ENCODE measurements around the gene VEZT.
"Not testable (repeated sequence)": the region's sequence is repeated elsewhere in the genome, so short reads cannot be mapped to it uniquely, and the experiment has no call there.

Gene VEZT

GRCh38 chr12:95185854-95186253, 31.8 kb upstream of the VEZT start:
- peaks cover 21% of the 10 kb centered on the region for H3K4me1 ChIP-seq (ENCODE audit: insufficient read depth, low read length)
- H3K27ac ChIP-seq (ENCODE audit: low read length), result no peak overlapping the region
- no peaks in the 10 kb centered on the region for H3K9me3 ChIP-seq (ENCODE audit: insufficient read depth, low read depth, low read length)
- no peaks in the 10 kb centered on the region for H3K27me3 ChIP-seq (ENCODE audit: insufficient read depth, low read length)
- no peak overlapping the region for H3K9ac ChIP-seq (ENCODE audit: low read depth, low read length)
- peaks cover 7% of the 10 kb centered on the region for H3K36me3 ChIP-seq (ENCODE audit: insufficient read depth, low read depth, low read length)
- H3K4me3 ChIP-seq (ENCODE audit: low read length), result no peak overlapping the region

- H3K9ac ChIP-seq (ENCODE audit: low read depth, low read length), result peak overlapping the region; percentile 17; the same call in 1 of the 2 replicates
- H3K9me3 ChIP-seq (ENCODE audit: insufficient read depth, low read depth, low read length), result no peaks in the 10 kb centered on the region
- H3K27me3 ChIP-seq (ENCODE audit: insufficient read depth, low read length), result no peaks in the 10 kb centered on the region
- no peak overlapping the region for H3K4me3 ChIP-seq (ENCODE audit: low read length)
- H3K27ac ChIP-seq (ENCODE audit: low read length), result no peak overlapping the region
- peaks cover 7% of the 10 kb centered on the region; the same call in 1 of the 2 replicates for H3K36me3 ChIP-seq (ENCODE audit: insufficient read depth, low read depth, low read length)
- H3K4me1 ChIP-seq (ENCODE audit: insufficient read depth, low read length), result peaks cover 21% of the 10 kb centered on the region
These were observed 29.7 kb upstream of the VEZT start for GRCh38 chr12:95187865-95188415.

DNA sequence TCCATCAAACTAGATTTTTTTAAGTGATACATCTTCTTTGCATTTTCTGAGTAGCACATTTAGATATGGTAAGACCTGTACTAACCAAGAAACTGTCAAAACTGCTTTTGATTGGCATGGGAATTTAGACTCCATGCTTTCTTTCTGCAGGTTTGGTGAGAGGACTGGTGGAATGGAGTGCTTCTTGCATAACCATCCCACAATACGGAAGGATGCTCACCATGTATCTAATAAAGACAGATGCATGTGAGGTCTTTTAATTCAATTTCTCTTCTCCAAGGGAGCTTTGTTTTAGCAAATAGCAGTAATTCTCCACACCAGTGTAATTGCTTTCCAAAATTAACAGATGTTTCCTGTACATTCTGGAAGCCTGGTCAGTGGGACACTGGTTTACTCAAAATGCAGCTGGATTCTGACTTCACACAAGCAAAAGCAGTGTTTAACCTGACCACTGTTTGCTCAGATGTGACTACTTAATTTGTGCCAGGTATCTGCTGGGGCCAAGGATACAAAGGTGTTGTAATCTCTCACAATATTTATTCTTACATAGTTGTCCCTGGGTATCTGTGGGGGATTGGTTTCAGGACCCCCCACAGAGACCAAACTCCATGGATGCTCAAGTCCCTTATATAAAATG, 26.4 kb upstream of the VEZT start:
- H3K4me3 ChIP-seq (ENCODE audit: low read length), result no peak overlapping the region
- no peaks in the 10 kb centered on the region for H3K27me3 ChIP-seq (ENCODE audit: insufficient read depth, low read length)
- H3K9me3 ChIP-seq (ENCODE audit: insufficient read depth, low read depth, low read length), result no peaks in the 10 kb centered on the region
- H3K36me3 ChIP-seq (ENCODE audit: insufficient read depth, low read depth, low read length), result peaks cover 7% of the 10 kb centered on the region; the same call in 1 of the 2 replicates
- H3K4me1 ChIP-seq (ENCODE audit: insufficient read depth, low read length), result peaks cover 21% of the 10 kb centered on the region
- no peak overlapping the region for H3K27ac ChIP-seq (ENCODE audit: low read length)
- H3K9ac ChIP-seq (ENCODE audit: low read depth, low read length), result no peak overlapping the region

GRCh38 chr12:95192271-95192670, 25.3 kb upstream of the VEZT start:
- H3K9ac ChIP-seq (ENCODE audit: low read depth, low read length), result no peak overlapping the region
- H3K9me3 ChIP-seq (ENCODE audit: insufficient read depth, low read depth, low read length), result no peaks in the 10 kb centered on the region
- H3K4me1 ChIP-seq (ENCODE audit: insufficient read depth, low read length), result peaks cover 21% of the 10 kb centered on the region
- H3K27me3 ChIP-seq (ENCODE audit: insufficient read depth, low read length), result no peaks in the 10 kb centered on the region
- H3K4me3 ChIP-seq (ENCODE audit: low read length), result no peak overlapping the region
- no peak overlapping the region for H3K27ac ChIP-seq (ENCODE audit: low read length)
- H3K36me3 ChIP-seq (ENCODE audit: insufficient read depth, low read depth, low read length), result peaks cover 7% of the 10 kb centered on the region; the same call in 1 of the 2 replicates

DNA sequence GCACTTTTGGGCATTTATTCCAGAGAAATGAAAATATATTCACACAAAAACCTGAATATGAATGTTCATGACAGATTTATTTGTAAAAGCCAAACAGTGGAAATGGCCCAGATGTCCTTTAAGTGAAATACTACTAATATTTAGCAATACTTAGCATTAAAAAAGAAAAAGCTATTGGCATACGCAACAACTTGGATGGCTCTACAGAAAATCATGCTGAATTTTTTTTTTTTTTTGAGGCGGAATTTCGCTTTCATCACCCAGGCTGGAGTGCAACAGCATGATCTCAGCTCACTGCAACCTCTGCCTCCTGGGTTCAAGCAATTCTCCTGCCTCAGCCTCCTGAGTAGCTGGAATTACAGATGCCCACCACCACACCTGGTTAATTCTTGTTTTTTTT, 24.5 kb upstream of the VEZT start:
- Histone ChIP-seq H3K4me1 (ENCODE audit: insufficient read depth, low read length) (peaks cover 15% of the 10 kb centered on the region), H3K27ac (ENCODE audit: low read length) (no peak overlapping the region), H3K9ac (ENCODE audit: low read depth, low read length) (no peak overlapping the region), H3K27me3 (ENCODE audit: insufficient read depth, low read length) (no peaks in the 10 kb centered on the region), H3K4me3 (ENCODE audit: low read length) (no peak overlapping the region), H3K9me3 (ENCODE audit: insufficient read depth, low read depth, low read length) (no peaks in the 10 kb centered on the region; the same call in 1 of the 2 replicates), H3K36me3 (ENCODE audit: insufficient read depth, low read depth, low read length) (peaks cover 7% of the 10 kb centered on the region; the same call in 1 of the 2 replicates)

DNA sequence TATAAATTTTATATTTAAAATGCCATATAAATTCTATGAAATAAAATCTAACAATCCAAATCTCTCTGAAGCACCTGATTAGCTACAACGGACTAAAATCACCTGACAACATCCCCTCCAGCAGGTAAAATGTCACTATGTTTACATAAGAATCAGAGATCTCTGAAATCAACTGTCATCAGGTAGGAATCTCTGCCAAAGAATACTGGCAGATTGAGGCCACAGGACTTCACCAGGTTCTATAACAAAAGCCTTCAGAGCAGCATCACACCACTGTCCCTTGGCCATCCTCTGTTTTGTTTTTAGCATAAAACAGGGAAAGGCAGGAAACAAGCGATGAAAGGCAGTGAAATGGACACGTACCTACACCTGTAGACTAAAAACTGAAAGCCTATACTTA, 22.5 kb upstream of the VEZT start:
- H3K27ac ChIP-seq (ENCODE audit: low read length), result no peak overlapping the region
- H3K27me3 ChIP-seq (ENCODE audit: insufficient read depth, low read length), result no peaks in the 10 kb centered on the region
- no peaks in the 10 kb centered on the region; the same call in 1 of the 2 replicates for H3K9me3 ChIP-seq (ENCODE audit: insufficient read depth, low read depth, low read length)
- no peaks in the 10 kb centered on the region; the same call in 1 of the 2 replicates for H3K36me3 ChIP-seq (ENCODE audit: insufficient read depth, low read depth, low read length)
- no peak overlapping the region for H3K4me3 ChIP-seq (ENCODE audit: low read length)
- no peak overlapping the region for H3K9ac ChIP-seq (ENCODE audit: low read depth, low read length)
- H3K4me1 ChIP-seq (ENCODE audit: insufficient read depth, low read length), result peaks cover 13% of the 10 kb centered on the region; the same call in 1 of the 2 replicates

GRCh38 chr12:95196875-95197569, 20.6 kb upstream of the VEZT start:
- H3K36me3 ChIP-seq (ENCODE audit: insufficient read depth, low read depth, low read length); H3K4me3 ChIP-seq (ENCODE audit: low read length); H3K27me3 ChIP-seq (ENCODE audit: insufficient read depth, low read length); H3K27ac ChIP-seq (ENCODE audit: low read length); H3K9ac ChIP-seq (ENCODE audit: low read depth, low read length); H3K9me3 ChIP-seq (ENCODE audit: insufficient read depth, low read depth, low read length): not testable (repeated sequence)
- peaks cover 29% of the 10 kb centered on the region for H3K4me1 ChIP-seq (ENCODE audit: insufficient read depth, low read length)

- H3K9me3 ChIP-seq (ENCODE audit: insufficient read depth, low read depth, low read length), result no peaks in the 10 kb centered on the region; the same call in 1 of the 2 replicates
- H3K9ac ChIP-seq (ENCODE audit: low read depth, low read length), result no peak overlapping the region
- H3K36me3 ChIP-seq (ENCODE audit: insufficient read depth, low read depth, low read length), result no peaks in the 10 kb centered on the region; the same call in 1 of the 2 replicates
- H3K4me1 ChIP-seq (ENCODE audit: insufficient read depth, low read length), result peaks cover 30% of the 10 kb centered on the region
- H3K27ac ChIP-seq (ENCODE audit: low read length), result no peak overlapping the region
- H3K27me3 ChIP-seq (ENCODE audit: insufficient read depth, low read length), result no peaks in the 10 kb centered on the region
- H3K4me3 ChIP-seq (ENCODE audit: low read length), result no peak overlapping the region
These were observed 20.0 kb upstream of the VEZT start for GRCh38 chr12:95197636-95198035.

DNA sequence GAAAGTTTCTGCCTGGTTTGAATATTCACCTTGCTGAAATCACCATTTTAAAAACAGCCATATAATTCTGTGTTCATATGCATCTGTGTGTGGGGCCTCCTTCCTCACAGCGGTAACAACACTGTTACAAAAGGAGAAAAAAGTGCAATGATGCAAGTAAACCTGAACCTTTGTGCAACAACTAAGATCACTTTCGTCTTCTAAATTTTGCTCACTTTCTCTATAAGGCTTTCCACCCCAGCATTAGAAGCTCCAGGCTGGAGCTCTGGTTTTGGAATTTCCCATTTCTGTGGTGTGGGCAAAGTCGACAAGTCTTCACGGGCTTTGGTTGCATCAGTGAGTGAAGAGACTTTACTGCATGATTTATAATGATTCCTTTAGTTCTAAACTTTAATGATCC, 18.7 kb upstream of the VEZT start:
- Histone ChIP-seq H3K4me3 (ENCODE audit: low read length) (peak overlapping the region; percentile 9; the same call in 1 of the 2 replicates), H3K27ac (ENCODE audit: low read length) (no peak overlapping the region), H3K9me3 (ENCODE audit: insufficient read depth, low read depth, low read length) (no peaks in the 10 kb centered on the region; the same call in 1 of the 2 replicates), H3K4me1 (ENCODE audit: insufficient read depth, low read length) (peaks cover 43% of the 10 kb centered on the region), H3K27me3 (ENCODE audit: insufficient read depth, low read length) (no peaks in the 10 kb centered on the region), H3K36me3 (ENCODE audit: insufficient read depth, low read depth, low read length) (0 out of 2 replicates have a peak, but pooled peaks cover 8% of the 10 kb centered on the region), H3K9ac (ENCODE audit: low read depth, low read length) (peak overlapping the region; percentile 24; the same call in 1 of the 2 replicates)

DNA sequence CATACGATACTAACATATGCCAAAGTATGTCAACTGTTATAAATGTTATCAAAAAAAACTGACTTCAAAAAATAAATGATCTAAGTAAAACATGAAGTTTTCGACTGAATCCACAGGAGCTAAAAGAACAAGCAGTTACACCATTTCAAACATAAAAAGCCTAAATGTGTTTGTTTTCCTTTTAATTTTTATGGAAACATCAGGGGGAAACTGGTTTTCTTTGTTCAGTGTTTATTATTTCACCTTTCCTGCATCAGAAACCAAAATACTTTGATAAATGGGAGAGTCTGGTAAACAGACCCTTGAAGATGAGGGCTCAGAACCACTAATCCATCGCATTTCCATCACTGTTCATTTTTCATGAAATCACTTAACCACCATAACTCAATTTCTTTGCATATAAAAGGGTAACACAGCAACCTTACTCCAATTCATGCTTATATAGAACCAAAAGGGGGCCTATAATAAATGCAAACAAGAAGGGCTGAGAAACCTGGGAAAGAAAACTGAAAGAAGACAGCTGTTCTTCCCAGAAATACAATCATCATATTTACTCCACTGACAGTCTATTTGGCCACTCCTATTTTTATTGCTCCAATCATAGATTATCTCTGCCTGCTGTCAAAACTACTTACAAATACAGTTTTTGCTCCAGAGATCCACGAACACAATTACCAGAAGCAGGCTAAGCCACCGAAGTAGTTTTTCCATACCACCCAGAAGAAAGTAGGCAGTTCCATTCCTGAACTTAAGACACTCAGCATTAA, 17.3 kb upstream of the VEZT start:
- Histone ChIP-seq H3K27me3 (ENCODE audit: insufficient read depth, low read length) (no peaks in the 10 kb centered on the region), H3K4me3 (ENCODE audit: low read length) (no peak overlapping the region), H3K9me3 (ENCODE audit: insufficient read depth, low read depth, low read length) (no peaks in the 10 kb centered on the region; the same call in 1 of the 2 replicates), H3K27ac (ENCODE audit: low read length) (no peak overlapping the region), H3K36me3 (ENCODE audit: insufficient read depth, low read depth, low read length) (0 out of 2 replicates have a peak, but pooled peaks cover 11% of the 10 kb centered on the region), H3K4me1 (ENCODE audit: insufficient read depth, low read length) (peaks cover 48% of the 10 kb centered on the region), H3K9ac (ENCODE audit: low read depth, low read length) (peak overlapping the region; percentile 0; the same call in 1 of the 2 replicates)

GRCh38 chr12:95201056-95201670, 16.4 kb upstream of the VEZT start:
- 0 out of 2 replicates have a peak, but pooled peaks cover 12% of the 10 kb centered on the region for H3K36me3 ChIP-seq (ENCODE audit: insufficient read depth, low read depth, low read length)
- peaks cover 57% of the 10 kb centered on the region for H3K4me1 ChIP-seq (ENCODE audit: insufficient read depth, low read length)
- no peak overlapping the region for H3K4me3 ChIP-seq (ENCODE audit: low read length)
- H3K27me3 ChIP-seq (ENCODE audit: insufficient read depth, low read length), result no peaks in the 10 kb centered on the region
- H3K9ac ChIP-seq (ENCODE audit: low read depth, low read length), result no peak overlapping the region
- H3K27ac ChIP-seq (ENCODE audit: low read length), result no peak overlapping the region
- H3K9me3 ChIP-seq (ENCODE audit: insufficient read depth, low read depth, low read length), result no peaks in the 10 kb centered on the region; the same call in 1 of the 2 replicates

All from iPS-20b (cell line).